ENCODE data around the gene PKN3.
A peak's percentile ranks its signal among the peaks of the same experiment; 100 is the strongest.

The PKN3 gene

GRCh38 chr9:128685636-128686489, 16.4 kb upstream of the PKN3 start:
- peaks cover 37% of the 10 kb centered on the region for H3K4me1 ChIP-seq (ENCODE audit: insufficient read depth, low read length, poor library complexity, severe bottlenecking)
- peak overlapping the region; percentile 81 for H3K4me2 ChIP-seq (ENCODE audit: low read depth, low read length, poor library complexity, severe bottlenecking)
- no peaks in the 10 kb centered on the region for H3K27me3 ChIP-seq (ENCODE audit: insufficient read depth, low read length, poor library complexity, severe bottlenecking)
- H3K36me3 ChIP-seq (ENCODE audit: insufficient read depth, low read length): no peaks in the 10 kb centered on the region
- H3F3A ChIP-seq (ENCODE audit: low read depth): no peaks in the 10 kb centered on the region
- H4K20me1 ChIP-seq (ENCODE audit: insufficient read depth, low read length, poor library complexity, severe bottlenecking): peaks cover 7% of the 10 kb centered on the region
- no peak for TF ChIP-seq CTCF (conservative IDR thresholded peaks at IDR 0.05; ENCODE audit: low read length)
- no peak for TF ChIP-seq EZH2phosphoT487 (IDR thresholded peaks at IDR 0.05; ENCODE audit: borderline replicate concordance)
- no peaks in the 10 kb centered on the region for H3K9me2 ChIP-seq (replicated peaks; ENCODE audit: low read depth, low read length)
- peak overlapping the region; percentile 93 for H3K9ac ChIP-seq (ENCODE audit: low read depth, low read length, poor library complexity, severe bottlenecking)
- H3K4me3 ChIP-seq (ENCODE audit: low read length, poor library complexity, severe bottlenecking): peak overlapping the region; percentile 90
- peaks cover 52% of the 10 kb centered on the region for H3K79me2 ChIP-seq (ENCODE audit: insufficient read depth, low read length)
- H3K9me3 ChIP-seq (ENCODE audit: insufficient read depth, low read depth, low read length): no peaks in the 10 kb centered on the region
- peak overlapping the region; percentile 52 for H2AFZ ChIP-seq (ENCODE audit: low read length)

- no peaks in the 10 kb centered on the region for H3K9me2 ChIP-seq (replicated peaks; ENCODE audit: low read depth, low read length)
- TF ChIP-seq CTCF (conservative IDR thresholded peaks at IDR 0.05; ENCODE audit: low read length) (no peak), EZH2phosphoT487 (IDR thresholded peaks at IDR 0.05; ENCODE audit: borderline replicate concordance) (no peak)
- no peak overlapping the region for H3K9ac ChIP-seq (ENCODE audit: low read depth, low read length, poor library complexity, severe bottlenecking)
- no peaks in the 10 kb centered on the region for H3K27me3 ChIP-seq (ENCODE audit: insufficient read depth, low read length, poor library complexity, severe bottlenecking)
- peaks cover 52% of the 10 kb centered on the region for H3K4me1 ChIP-seq (ENCODE audit: insufficient read depth, low read length, poor library complexity, severe bottlenecking)
- H2AFZ ChIP-seq (ENCODE audit: low read length): no peak overlapping the region
- H3K4me2 ChIP-seq (ENCODE audit: low read depth, low read length, poor library complexity, severe bottlenecking): no peak overlapping the region
- peaks cover 68% of the 10 kb centered on the region for H3K79me2 ChIP-seq (ENCODE audit: insufficient read depth, low read length)
- peaks cover 13% of the 10 kb centered on the region for H3K36me3 ChIP-seq (ENCODE audit: insufficient read depth, low read length)
- no peak overlapping the region for H3K4me3 ChIP-seq (ENCODE audit: low read length, poor library complexity, severe bottlenecking)
- H4K20me1 ChIP-seq (ENCODE audit: insufficient read depth, low read length, poor library complexity, severe bottlenecking): peaks cover 23% of the 10 kb centered on the region
- H3K9me3 ChIP-seq (ENCODE audit: insufficient read depth, low read depth, low read length): no peaks in the 10 kb centered on the region
- H3F3A ChIP-seq (ENCODE audit: low read depth): no peaks in the 10 kb centered on the region
Measured at GRCh38 chr9:128687453-128687852, 14.8 kb upstream of the PKN3 start.

- H3K9me3 ChIP-seq (ENCODE audit: insufficient read depth, low read depth, low read length): no peaks in the 10 kb centered on the region
- H3F3A ChIP-seq (ENCODE audit: low read depth): no peaks in the 10 kb centered on the region
- H2AFZ ChIP-seq (ENCODE audit: low read length): peak within 1 kb of the TSS; percentile 91
- no peak for TF ChIP-seq CTCF (conservative IDR thresholded peaks at IDR 0.05; ENCODE audit: low read length)
- TF ChIP-seq EZH2phosphoT487 (IDR thresholded peaks at IDR 0.05; ENCODE audit: borderline replicate concordance): no peak
- no peaks in the 10 kb centered on the region for H3K9me2 ChIP-seq (replicated peaks; ENCODE audit: low read depth, low read length)
- peaks cover 71% of the 10 kb centered on the region for H3K79me2 ChIP-seq (ENCODE audit: insufficient read depth, low read length)
- H3K4me3 ChIP-seq (ENCODE audit: low read length, poor library complexity, severe bottlenecking): peak within 1 kb of the TSS; percentile 95
- H3K36me3 ChIP-seq (ENCODE audit: insufficient read depth, low read length): peaks cover 26% of the 10 kb centered on the region
- peak within 1 kb of the TSS; percentile 95 for H3K4me2 ChIP-seq (ENCODE audit: low read depth, low read length, poor library complexity, severe bottlenecking)
- peaks cover 36% of the 10 kb centered on the region for H4K20me1 ChIP-seq (ENCODE audit: insufficient read depth, low read length, poor library complexity, severe bottlenecking)
- peaks cover 57% of the 10 kb centered on the region for H3K4me1 ChIP-seq (ENCODE audit: insufficient read depth, low read length, poor library complexity, severe bottlenecking)
- H3K27me3 ChIP-seq (ENCODE audit: insufficient read depth, low read length, poor library complexity, severe bottlenecking): no peaks in the 10 kb centered on the region
- peak within 1 kb of the TSS; percentile 96 for H3K9ac ChIP-seq (ENCODE audit: low read depth, low read length, poor library complexity, severe bottlenecking)
Measured at GRCh38 chr9:128688501-128689292, 13.6 kb upstream of the PKN3 start, which contains the start of gene SET. Gene SET (plus strand): TSS chr9:128689222. CDS start chr9:128689583, 361 bp downstream.
